DND-41 (cell line): ENCODE measurements around the gene MICB.
"Not testable (repeated sequence)": the region's sequence is repeated elsewhere in the genome, so short reads cannot be mapped to it uniquely, and the experiment has no call there.

ENCODE experiments used
- ATAC-seq: fragments of 200-7000 bp; cut with Tn5 transposase; 3 replicates; pipeline ENCODE4 v1.9.1; 2021; ENCODE audit warnings: low read depth; ENCODE audit not compliant: insufficient read depth
- DNase-seq: peaks from one replicate; pipeline ENCODE4 v3.0.0-alpha.2; 2020
- H2AFZ ChIP-seq: 2 replicates; pipeline ENCODE4 v1.6.0; 2012; ENCODE audit warnings: low read depth, low read length
- H3K27ac ChIP-seq: 2 replicates; pipeline ENCODE4 v1.5.1; 2012; ENCODE audit warnings: low read length, inconsistent platforms
- H3K27me3 ChIP-seq: fragments of 200-600 bp; sonication (generic); 2 replicates; pipeline ENCODE4 v1.6.0; 2012; ENCODE audit warnings: low read length, mild to moderate bottlenecking, inconsistent platforms; ENCODE audit not compliant: insufficient read depth, poor library complexity
- H3K36me3 ChIP-seq: 2 replicates; pipeline ENCODE4 v1.5.1; 2012; ENCODE audit warnings: low read length, inconsistent platforms; ENCODE audit not compliant: insufficient read depth
- H3K4me1 ChIP-seq: 2 replicates; pipeline ENCODE4 v1.5.1; 2012; ENCODE audit warnings: mild to moderate bottlenecking, low read length; ENCODE audit not compliant: insufficient read depth
- H3K4me2 ChIP-seq: 2 replicates; pipeline ENCODE4 v1.6.0; 2012; ENCODE audit warnings: mild to moderate bottlenecking, moderate library complexity, low read length, inconsistent platforms; ENCODE audit not compliant: insufficient read depth
- H3K4me3 ChIP-seq, 2 experiments: fragments of 200-600 bp in 1 of 2; shearing (Covaris generic) in 1 of 2; 2 replicates each; pipeline ENCODE4 v1.5.1; 2012 to 2016; ENCODE audit warnings: inconsistent platforms in 2 of 2, low read length in 2 of 2, mild to moderate bottlenecking in 2 of 2, low read depth in 1 of 2, moderate library complexity in 1 of 2
- H3K79me2 ChIP-seq: 2 replicates; pipeline ENCODE4 v1.6.0; 2012; ENCODE audit warnings: low read length, inconsistent platforms; ENCODE audit not compliant: insufficient read depth
- H3K9ac ChIP-seq: 2 replicates; pipeline ENCODE4 v1.6.0; 2012; ENCODE audit warnings: low read depth, mild to moderate bottlenecking, inconsistent platforms, low read length, moderate library complexity
- H3K9me3 ChIP-seq: 2 replicates; pipeline ENCODE4 v1.5.1; 2012; ENCODE audit warnings: low read length, moderate library complexity, mild to moderate bottlenecking, inconsistent platforms; ENCODE audit not compliant: insufficient read depth, severe bottlenecking
- H4K20me1 ChIP-seq: 2 replicates; pipeline ENCODE4 v1.6.0; 2012; ENCODE audit warnings: low read length; ENCODE audit not compliant: insufficient read depth
- CTCF ChIP-seq: IDR thresholded peaks from 2 replicates; pipeline ENCODE4 v1.5.1; 2012; ENCODE audit warnings: borderline replicate concordance, low read length, moderate library complexity, mild to moderate bottlenecking; ENCODE audit not compliant: poor library complexity, severe bottlenecking; ENCODE audit errors: extremely low read depth
- EZH2 ChIP-seq: IDR thresholded peaks from 3 replicates; pipeline ENCODE4 v1.6.1; 2012; ENCODE audit warnings: borderline replicate concordance, low read depth, mild to moderate bottlenecking, moderate library complexity, low read length, inconsistent platforms; ENCODE audit not compliant: severe bottlenecking

Gene MICB

GRCh38 chr6:31490115-31490873, 7.7 kb upstream of the MICB start:
- no peak overlapping the region for H3K4me3 ChIP-seq
- DNase-seq, result no peak
- H3K9me3 ChIP-seq, result no peaks in the 10 kb centered on the region
- H4K20me1 ChIP-seq, result no peaks in the 10 kb centered on the region; the same call in 1 of the 2 replicates
- peaks cover 11% of the 10 kb centered on the region for H3K36me3 ChIP-seq
- TF ChIP-seq CTCF, result no peak
- TF ChIP-seq EZH2, result no peak
- H2AFZ ChIP-seq, result no peak overlapping the region
- H3K27ac ChIP-seq, result no peak overlapping the region
- H3K79me2 ChIP-seq, result peaks cover 45% of the 10 kb centered on the region
- no peak overlapping the region for H3K4me2 ChIP-seq
- no peak for ATAC-seq
- H3K27me3 ChIP-seq, result no peaks in the 10 kb centered on the region
- H3K4me1 ChIP-seq, result peaks cover 33% of the 10 kb centered on the region
- H3K9ac ChIP-seq, result no peak overlapping the region

- Histone ChIP-seq H3K79me2 (peaks cover 72% of the 10 kb centered on the region), H2AFZ (peak overlapping the region; percentile 97), H3K4me3 (peak overlapping the region; percentile 66 to 88), H4K20me1 (peaks cover 11% of the 10 kb centered on the region), H3K9ac (peak overlapping the region; percentile 89), H3K27ac (peak overlapping the region; percentile 88), H3K36me3 (peaks cover 11% of the 10 kb centered on the region), H3K4me2 (peak overlapping the region; percentile 94), H3K4me1 (peaks cover 62% of the 10 kb centered on the region)
- ATAC-seq, H3K9me3 ChIP-seq, DNase-seq, H3K27me3 ChIP-seq: not testable (repeated sequence)
Measured at GRCh38 chr6:31493550-31493874, 4.4 kb upstream of the MICB start.

- Histone ChIP-seq H3K4me1 (peaks cover 68% of the 10 kb centered on the region), H3K27me3 (no peaks in the 10 kb centered on the region)
- peak; percentile 67 for ATAC-seq
Measured at GRCh38 chr6:31493875-31494694, 3.9 kb upstream of the MICB start.

More at GRCh38 chr6:31493875-31494694, 3.9 kb upstream of the MICB start:
- peaks cover 16% of the 10 kb centered on the region for H4K20me1 ChIP-seq
- H3K4me3 ChIP-seq, result peak overlapping the region; percentile 66 to 88
- peak; percentile 92 for TF ChIP-seq CTCF
- TF ChIP-seq EZH2, result no peak
- H3K79me2 ChIP-seq, result peaks cover 78% of the 10 kb centered on the region
- no peaks in the 10 kb centered on the region for H3K9me3 ChIP-seq
- peak overlapping the region; percentile 94 for H3K4me2 ChIP-seq
- H3K36me3 ChIP-seq, result peaks cover 11% of the 10 kb centered on the region
- peak overlapping the region; percentile 89 for H3K9ac ChIP-seq
- peak overlapping the region; percentile 97 for H2AFZ ChIP-seq
- peak; percentile 77 for DNase-seq
- peak overlapping the region; percentile 88 for H3K27ac ChIP-seq
